Stimulated activated CD8-positive, alpha-beta memory T cell treated with anti-CD3 and anti-CD28 coated beads, Interleukin-4, amount 100 ng/mL, for 4 hours (primary cell): ENCODE data around the gene MGLL.

ENCODE experiments used
- DNase-seq, 2 donors: peaks; one replicate each; pipeline ENCODE4 v3.0.0-alpha.2; 2020; ENCODE audit warnings: low read depth in 2 of 2, low spot score in 1 of 2

The MGLL gene

DNA sequence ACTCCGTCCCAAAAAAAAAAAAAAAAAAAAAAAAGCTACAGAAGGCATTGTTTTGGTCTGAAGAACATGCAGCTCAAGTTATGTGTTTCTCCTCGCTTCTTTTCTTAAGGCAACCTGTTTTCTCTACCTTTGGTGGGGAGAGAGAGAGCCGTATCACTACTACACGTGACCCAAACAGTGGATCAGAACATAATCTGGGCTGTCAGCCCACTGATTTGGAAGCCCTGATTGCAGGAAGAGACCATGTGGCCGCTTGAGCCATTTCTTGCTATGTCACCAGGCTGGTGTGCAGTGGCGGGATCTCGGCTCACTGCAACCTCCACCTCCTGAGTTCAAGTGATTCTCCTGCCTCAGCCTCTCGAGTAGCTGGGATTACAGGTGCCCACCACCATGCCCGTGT is 79.7 kb downstream of the MGLL start:
- no peak for DNase-seq

DNA sequence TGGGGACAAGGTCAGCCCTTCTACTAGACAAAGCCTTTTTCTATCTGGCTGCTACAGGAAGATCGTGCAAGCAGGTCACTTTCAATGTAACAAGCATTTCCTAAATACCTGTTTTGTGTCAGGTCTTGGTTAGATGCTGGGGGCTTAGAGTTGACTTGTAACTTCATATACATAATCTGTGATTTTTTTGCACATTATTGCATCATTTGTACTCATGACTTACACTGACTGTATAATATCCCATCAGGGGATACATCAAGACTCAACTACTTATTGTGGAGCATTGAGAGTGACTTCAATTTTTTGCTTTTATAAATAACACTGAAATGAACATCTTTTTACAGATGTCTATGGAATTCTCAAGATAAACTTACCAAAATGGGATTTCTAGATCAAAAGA is 80.6 kb downstream of the MGLL start:
- no peak for DNase-seq

DNA sequence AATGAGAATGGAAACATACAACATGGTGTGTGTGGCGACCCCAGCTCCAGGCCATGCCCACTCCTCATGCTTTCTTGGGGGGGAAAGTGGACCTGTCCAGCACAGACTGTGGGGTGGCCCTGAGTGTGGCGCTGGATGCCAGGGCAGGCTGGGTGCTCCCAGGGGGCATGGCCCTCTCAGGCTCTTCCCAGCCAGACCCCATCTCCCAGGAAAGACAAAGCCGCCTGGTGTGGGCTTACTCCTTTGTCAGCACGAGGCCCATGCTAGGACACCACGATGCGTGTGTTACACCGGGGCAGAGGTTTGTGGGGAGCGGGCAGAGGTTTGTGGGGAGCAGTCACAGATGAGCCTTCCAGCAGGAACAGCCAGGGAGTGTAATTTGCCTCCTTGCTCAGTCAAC is 81.1 kb downstream of the MGLL start:
- DNase-seq, result no peak

- DNase-seq, result no peak
Measured at GRCh38 chr3:127740136-127740915, 82.0 kb downstream of the MGLL start.

GRCh38 chr3:127739347-127740135 is 82.8 kb downstream of the MGLL start:
- DNase-seq, result no peak

- DNase-seq, result no peak
Measured at GRCh38 chr3:127738192-127738840, 84.0 kb downstream of the MGLL start.

GRCh38 chr3:127736801-127737539 is 85.3 kb downstream of the MGLL start:
- DNase-seq, result no peak

DNA sequence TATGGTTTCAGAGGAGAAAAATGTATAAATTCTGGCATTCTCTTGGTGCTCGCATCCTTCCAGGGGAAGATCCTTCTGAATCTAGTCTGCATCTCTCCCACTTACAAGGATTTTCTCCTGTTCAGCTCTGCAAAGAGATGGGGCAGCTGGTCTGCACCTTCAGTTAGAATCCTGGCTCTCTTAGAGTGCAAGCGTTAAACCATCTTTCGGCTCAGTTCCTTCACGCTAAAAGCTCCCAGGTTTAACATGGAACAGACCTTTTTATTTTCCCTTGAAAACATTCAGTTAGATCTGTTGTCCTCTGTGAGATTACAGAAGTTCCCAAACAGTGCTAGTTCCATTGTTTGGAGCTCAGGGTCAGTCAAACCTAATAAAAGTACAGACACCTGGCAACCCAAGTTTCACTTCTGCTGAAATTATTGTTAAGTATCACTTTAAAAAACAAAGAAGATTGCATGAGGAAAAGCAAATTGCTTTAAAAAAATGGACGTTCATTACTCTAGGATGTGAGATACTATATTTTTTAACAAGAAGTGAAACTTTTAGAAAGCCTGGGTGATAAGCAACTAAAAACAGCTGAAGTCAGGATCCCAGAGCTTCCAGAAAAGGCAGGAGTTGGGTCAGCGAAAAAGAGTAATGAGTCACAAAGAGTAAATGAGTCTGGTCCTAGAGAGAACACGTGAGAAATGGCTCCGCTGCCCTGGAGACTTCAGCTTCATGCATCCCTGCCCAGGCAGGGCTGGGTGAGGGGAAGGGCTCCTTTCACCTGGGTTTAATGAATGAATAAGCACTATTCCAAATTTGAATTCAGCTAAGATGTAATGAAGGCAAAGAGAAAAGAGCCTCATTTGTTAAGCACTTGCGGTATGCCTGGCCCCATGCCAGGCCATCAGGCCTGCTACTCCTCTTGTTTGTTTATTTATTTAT is 86.3 kb downstream of the MGLL start:
- no peak for DNase-seq

GRCh38 chr3:127734754-127735473 is 87.4 kb downstream of the MGLL start:
- DNase-seq, result no peak

- DNase-seq, result no peak
Measured at GRCh38 chr3:127734181-127734720, 88.1 kb downstream of the MGLL start.

DNA sequence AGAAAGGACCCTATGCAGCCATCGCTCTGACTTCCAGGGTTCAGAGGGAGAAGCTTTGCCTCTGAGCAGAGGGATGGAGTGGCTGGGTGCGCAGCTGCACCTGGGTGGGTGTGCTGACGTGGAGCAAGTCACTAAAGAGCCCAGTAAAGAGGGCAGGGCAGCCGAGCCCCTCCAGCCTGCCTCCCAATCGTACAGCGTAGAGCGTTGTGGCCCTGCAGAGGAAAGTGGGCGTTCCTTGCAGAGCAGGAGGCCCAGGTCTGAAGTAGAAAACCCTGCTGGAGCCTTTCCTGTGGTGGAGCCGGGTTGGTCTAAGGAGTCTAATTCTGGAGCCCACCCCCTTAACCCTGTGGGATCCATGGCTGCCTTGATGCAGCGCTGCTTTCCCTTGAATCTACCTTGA is 88.5 kb downstream of the MGLL start:
- DNase-seq, result no peak

GRCh38 chr3:127732879-127733350 is 89.4 kb downstream of the MGLL start:
- no peak for DNase-seq

GRCh38 chr3:127732303-127732702 is 90.0 kb downstream of the MGLL start:
- no peak for DNase-seq

GRCh38 chr3:127731546-127732289 is 90.6 kb downstream of the MGLL start:
- no peak for DNase-seq

- DNase-seq, result no peak
Measured at GRCh38 chr3:127730666-127731295, 91.5 kb downstream of the MGLL start.

GRCh38 chr3:127730171-127730570 is 92.1 kb downstream of the MGLL start:
- DNase-seq, result no peak

DNA sequence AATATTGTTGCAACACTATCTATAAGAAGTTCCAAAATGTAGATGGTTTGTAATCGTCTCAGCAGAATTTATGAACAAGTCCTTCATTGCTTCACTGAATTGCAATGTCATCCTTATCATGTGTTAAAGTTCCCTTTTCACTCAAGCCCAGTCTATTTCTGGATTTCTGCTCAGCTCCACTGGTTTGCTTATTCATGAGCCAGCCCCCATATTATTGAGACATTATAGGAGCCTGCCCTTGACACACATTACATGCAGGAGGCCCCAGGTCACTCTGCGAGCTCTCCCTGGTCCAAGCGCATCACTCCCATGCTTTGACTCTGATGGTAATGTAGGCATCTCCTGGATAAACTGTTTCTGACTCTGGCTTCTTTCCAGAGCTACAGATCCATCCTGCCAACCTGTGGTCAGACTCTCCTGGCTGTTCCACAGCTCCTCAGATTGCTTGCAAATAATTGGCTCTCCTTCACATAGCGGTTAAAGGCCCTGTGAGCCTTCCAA is 92.7 kb downstream of the MGLL start:
- DNase-seq, result no peak
